Fibroblast of lung (primary cell): ENCODE results near the gene ACADM.

Source experiments
- CTCF ChIP-seq, 2 donors: IDR thresholded peaks in 1 of 2; conservative IDR thresholded peaks in 1 of 2; 1 replicate in 1 of 2; 2 replicates in 1 of 2; pipeline ENCODE4 v1.5.1; 2011 to 2012; ENCODE audit warnings: low read length in 2 of 2, control low read depth in 1 of 2, inconsistent platforms in 1 of 2, low read depth in 1 of 2, mild to moderate bottlenecking in 1 of 2
- EZH2 ChIP-seq: IDR thresholded peaks from 2 replicates; pipeline ENCODE4 v1.5.1; 2012; ENCODE audit warnings: low read length, control low read depth, mild to moderate bottlenecking; ENCODE audit errors: missing control alignments

GRCh38 chr1:75785983-75786853 is 61.7 kb downstream of the ACADM start, which contains the start of gene RABGGTB:
- TF ChIP-seq CTCF (conservative IDR thresholded peaks at IDR 0.05 in 1 of 2, IDR thresholded peaks at IDR 0.05 in 1 of 2; ENCODE audit: low read depth in 1 of 2, low read length in 2 of 2) = no peak
- TF ChIP-seq EZH2 = no peak
